ENCODE measurements around the gene PLSCR3. TPM values are rescaled to one million over a fixed set of nuclear protein-coding genes. Genes with fewer than 3 reads are reported as not detected.

Gene PLSCR3
- total and polyA plus RNA-seq, 5 experiments from 2014 or later: 75.8 to 152 (median 90.5) TPM

DNA sequence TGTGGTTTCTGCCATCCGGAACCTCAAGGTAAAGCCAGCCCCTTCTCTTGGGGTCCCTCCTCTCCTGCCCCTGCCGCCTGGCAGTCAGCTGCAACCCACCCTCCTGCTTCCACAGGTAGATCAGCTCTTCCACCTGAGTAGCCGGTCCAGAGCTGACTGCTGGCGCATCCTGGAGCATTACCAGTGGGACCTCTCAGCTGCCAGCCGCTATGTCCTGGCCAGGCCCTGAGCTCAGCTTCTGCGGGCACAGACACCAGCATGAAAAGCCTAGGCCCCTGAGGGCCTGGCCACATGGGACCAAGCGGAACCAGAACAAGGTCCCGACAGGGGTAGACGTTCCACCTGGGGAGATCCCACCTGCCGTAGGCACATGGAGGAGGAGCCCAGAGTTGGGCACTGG is 5.5 kb downstream of the PLSCR3 start:
- no peaks in the 10 kb centered on the region for H3K27me3 Mint-ChIP-seq
- DNase-seq (no peak), ATAC-seq (no peak)
- POLR2A ChIA-PET: interaction anchor here (0.5 to 1.8 kb wide), 7 partner anchors 8 to 224 kb away, joined by 3 to 8 read pairs (median 3); partner anchors contain the start of genes TMEM256 and TNK1
- peaks cover 25 to 44% (median 38%) of the 10 kb centered on the region in 4 donors for H3K4me1 Mint-ChIP-seq
- no peaks in the 10 kb centered on the region for H3K9me3 Mint-ChIP-seq
- no peak overlapping the region for H3K4me3 Mint-ChIP-seq
- H3K27ac Mint-ChIP-seq: peak overlapping the region in 1 of 10 donors; percentile 56
- peaks cover 0 to 51% (median 4%) of the 10 kb centered on the region in 3 donors for H3K36me3 Mint-ChIP-seq

DNA sequence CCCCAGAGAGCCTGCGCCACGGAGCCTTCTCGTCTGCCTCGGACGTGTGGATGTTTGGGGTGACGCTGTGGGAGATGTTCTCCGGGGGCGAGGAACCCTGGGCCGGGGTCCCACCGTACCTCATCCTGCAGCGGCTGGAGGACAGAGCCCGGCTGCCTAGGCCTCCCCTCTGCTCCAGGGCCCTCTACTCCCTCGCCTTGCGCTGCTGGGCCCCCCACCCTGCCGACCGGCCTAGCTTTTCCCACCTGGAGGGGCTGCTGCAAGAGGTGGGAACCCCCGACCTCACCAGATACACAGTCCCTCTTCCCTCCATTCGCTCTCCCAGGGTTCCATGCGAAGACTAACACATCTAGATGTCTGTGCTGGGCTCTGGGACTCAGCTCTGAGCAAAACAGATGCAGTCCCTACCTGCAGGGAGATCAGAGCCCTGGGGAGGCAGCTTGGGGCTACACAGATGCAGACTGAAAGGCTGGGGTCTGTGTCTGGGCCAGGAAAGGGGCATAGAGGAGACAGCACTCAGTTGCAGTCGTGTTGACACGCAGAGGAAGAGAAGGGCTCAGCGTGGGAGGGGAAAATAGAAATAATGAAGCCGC is 9.7 kb downstream of the PLSCR3 start:
- Mint-ChIP-seq H3K27ac (peak overlapping the region; percentile 79 to 97 (median 96)), H3K27me3 (peaks cover 9 to 27% (median 22%) of the 10 kb centered on the region in 5 donors)
- DNase-seq: no peak

DNA sequence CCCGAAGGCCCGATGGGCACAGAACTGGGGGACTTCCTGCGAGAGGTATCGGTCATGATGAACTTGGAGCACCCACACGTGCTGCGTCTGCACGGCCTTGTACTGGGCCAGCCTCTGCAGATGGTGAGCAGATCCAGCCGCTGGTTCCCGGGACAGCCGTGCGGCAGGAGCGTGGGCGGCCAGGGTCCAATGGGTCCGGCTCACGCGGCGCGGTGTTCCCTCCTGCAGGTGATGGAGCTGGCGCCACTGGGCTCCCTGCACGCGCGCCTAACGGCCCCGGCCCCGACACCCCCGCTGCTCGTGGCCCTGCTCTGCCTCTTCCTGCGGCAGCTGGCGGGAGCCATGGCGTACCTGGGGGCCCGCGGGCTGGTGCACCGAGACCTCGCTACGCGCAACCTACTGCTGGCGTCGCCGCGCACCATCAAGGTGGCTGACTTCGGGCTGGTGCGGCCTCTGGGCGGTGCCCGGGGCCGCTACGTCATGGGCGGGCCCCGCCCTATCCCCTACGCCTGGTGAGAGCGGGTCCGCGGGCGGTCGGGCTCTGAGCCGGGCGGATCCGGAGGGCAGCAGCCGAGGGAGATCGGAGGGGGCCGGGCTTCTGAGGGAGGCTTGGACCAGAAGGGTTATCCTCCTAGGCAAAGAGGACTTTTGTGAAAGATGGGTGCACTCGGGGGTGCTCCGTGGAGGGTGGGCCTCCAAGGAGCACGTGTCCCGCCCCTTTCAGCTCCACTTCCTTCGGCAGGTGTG is 10.4 kb downstream of the PLSCR3 start:
- Mint-ChIP-seq H3K36me3 (peaks cover 5 to 19% (median 5%) of the 10 kb centered on the region in 3 donors), H3K4me3 (peak overlapping the region; percentile 77 to 94 (median 86)), H3K27me3 (peaks cover 14 to 33% (median 29%) of the 10 kb centered on the region in 5 donors), H3K4me1 (peaks cover 15 to 42% (median 24%) of the 10 kb centered on the region in 4 donors), H3K9me3 (peaks cover 0 to 5% (median 0%) of the 10 kb centered on the region in 9 donors), H3K27ac (peak overlapping the region; percentile 48 to 97 (median 96))
- POLR2A ChIA-PET: interaction anchor here (0.6 to 4.5 kb wide), 33 partner anchors 9 to 805 kb away, joined by 3 to 50 read pairs (median 4); partner anchors contain the start of genes ACAP1, FXR2, KCTD11 and NEURL4
- DNase-seq (peak; percentile 65 to 93 (median 82)), ATAC-seq (peak; percentile 95)

More for the DNA sequence above, 9.7 kb downstream of the PLSCR3 start:
- peaks cover 15 to 42% (median 26%) of the 10 kb centered on the region in 4 donors for H3K4me1 Mint-ChIP-seq
- peaks cover 0 to 25% (median 0%) of the 10 kb centered on the region in 3 donors for H3K36me3 Mint-ChIP-seq
- H3K4me3 Mint-ChIP-seq: peak overlapping the region; percentile 77 to 94 (median 86)
- no peaks in the 10 kb centered on the region for H3K9me3 Mint-ChIP-seq
- no peak for ATAC-seq
- POLR2A ChIA-PET: interaction anchor here (0.5 to 4.5 kb wide), 33 partner anchors 10 to 805 kb away, joined by 3 to 50 read pairs (median 5); partner anchors contain the start of genes ACAP1, FXR2, KCTD11 and NEURL4

DNA sequence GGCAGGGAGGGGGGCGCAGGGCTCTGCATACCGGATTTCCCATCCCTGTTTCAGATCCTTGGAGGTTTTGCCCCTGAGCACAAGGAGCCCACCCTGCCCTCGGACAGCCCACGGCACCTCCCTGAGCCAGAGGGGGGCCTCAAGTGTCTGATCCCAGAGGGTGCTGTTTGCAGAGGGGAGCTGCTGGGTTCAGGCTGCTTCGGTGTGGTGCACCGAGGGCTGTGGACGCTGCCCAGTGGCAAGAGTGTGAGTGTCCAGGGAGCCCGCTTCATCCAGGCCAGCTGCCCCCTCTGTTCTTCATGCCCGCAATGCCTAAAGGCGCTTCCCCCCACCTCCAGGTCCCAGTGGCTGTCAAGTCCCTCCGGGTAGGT is 11.0 kb downstream of the PLSCR3 start:
- peak overlapping the region; percentile 24 to 94 (median 81) for H3K4me3 Mint-ChIP-seq
- DNase-seq: no peak
- peaks cover 15 to 42% (median 24%) of the 10 kb centered on the region in 4 donors for H3K4me1 Mint-ChIP-seq
- POLR2A ChIA-PET: interaction anchor here (0.5 to 4.5 kb wide), 17 partner anchors 11 to 303 kb away, joined by 3 to 50 read pairs (median 8); partner anchors contain the start of genes ACAP1, KCTD11, NEURL4 and PLSCR3
- H3K36me3 Mint-ChIP-seq: peaks cover 5 to 15% (median 6%) of the 10 kb centered on the region in 3 donors
- peak overlapping the region in 6 of 10 donors; percentile 27 to 95 (median 76) for H3K27ac Mint-ChIP-seq
- ATAC-seq: no peak
- H3K27me3 Mint-ChIP-seq: peaks cover 14 to 38% (median 30%) of the 10 kb centered on the region in 5 donors
- peaks cover 0 to 5% (median 0%) of the 10 kb centered on the region in 9 donors for H3K9me3 Mint-ChIP-seq

DNA sequence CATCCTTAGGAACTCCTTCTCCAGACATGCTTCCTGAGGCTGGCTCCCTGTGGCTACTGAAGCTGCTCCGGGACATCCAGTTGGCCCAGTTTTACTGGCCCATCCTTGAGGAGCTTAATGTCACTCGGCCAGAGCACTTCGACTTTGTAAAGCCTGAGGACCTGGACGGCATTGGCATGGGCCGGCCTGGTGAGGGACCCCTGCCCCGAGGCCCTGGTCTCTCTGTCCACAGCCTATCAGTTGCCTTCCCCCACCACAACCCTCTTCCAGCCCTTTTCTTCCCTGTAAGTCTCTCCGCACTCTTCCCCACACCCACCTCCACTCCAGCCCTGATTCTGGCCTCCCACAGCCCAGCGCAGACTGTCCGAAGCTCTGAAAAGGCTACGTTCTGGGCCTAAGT is 11.4 kb downstream of the PLSCR3 start:
- POLR2A ChIA-PET: interaction anchor here (0.5 to 4.5 kb wide), 9 partner anchors 11 to 304 kb away, joined by 3 to 50 read pairs (median 15); partner anchors contain the start of genes ACAP1, KCTD11, PLSCR3 and TMEM102
- H3K4me3 Mint-ChIP-seq: peak overlapping the region in 9 of 10 donors; percentile 26 to 89 (median 55)
- peaks cover 5 to 12% (median 6%) of the 10 kb centered on the region in 3 donors for H3K36me3 Mint-ChIP-seq
- no peak for DNase-seq
- H3K27ac Mint-ChIP-seq: peak overlapping the region in 6 of 10 donors; percentile 27 to 95 (median 78)
- peaks cover 0 to 5% (median 0%) of the 10 kb centered on the region in 9 donors for H3K9me3 Mint-ChIP-seq
- no peak for ATAC-seq
- peaks cover 15 to 42% (median 24%) of the 10 kb centered on the region in 4 donors for H3K4me1 Mint-ChIP-seq
- H3K27me3 Mint-ChIP-seq: peaks cover 14 to 39% (median 30%) of the 10 kb centered on the region in 5 donors

DNA sequence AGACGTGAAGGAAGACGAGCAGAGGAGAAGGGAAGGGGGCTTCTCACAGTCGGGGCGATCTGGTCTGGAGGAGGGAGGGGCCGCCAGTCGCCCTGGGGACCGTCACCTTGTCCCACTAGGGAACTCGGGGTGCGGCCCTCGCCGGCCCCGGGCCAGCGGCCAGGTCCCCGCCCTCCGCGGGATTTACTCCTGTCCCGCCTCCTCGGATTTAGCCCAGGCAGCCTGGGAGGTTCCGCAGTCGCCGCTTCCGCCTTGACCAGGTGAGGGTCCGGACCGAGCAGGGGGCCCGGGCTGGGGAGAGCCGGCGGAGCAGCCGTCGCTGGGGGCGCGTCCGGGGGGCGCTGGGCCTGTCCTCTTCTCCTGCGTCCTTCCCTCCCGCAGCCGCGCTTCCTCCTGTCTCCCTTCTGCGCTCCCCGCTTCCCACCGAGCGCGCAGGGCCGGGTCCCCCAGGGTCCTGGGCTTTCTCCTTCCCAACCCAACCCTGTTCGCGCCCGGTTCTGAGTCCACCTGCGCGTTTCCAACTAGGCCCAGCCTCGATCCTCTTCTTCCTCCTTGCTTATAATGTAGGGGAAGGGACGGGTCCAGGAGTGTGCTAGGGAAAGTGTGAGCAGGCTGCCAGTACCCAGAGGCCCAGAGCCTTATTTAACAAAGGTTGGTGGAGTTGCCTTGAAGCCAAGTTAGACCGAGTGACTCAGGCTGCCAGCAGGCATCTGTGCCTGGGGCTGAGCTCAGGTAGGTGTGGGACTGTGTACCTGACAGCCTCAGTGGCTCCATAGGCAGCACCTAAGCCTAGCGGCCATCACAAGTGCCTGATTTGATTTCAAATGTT is 13.3 kb downstream of the PLSCR3 start, which contains the start of gene TNK1:
Gene TNK1, plus strand, starts transcription at position 235 of the 829 bp plus-strand sequence. CDS start 1,838 bp downstream, outside the sequence.
- Mint-ChIP-seq H3K27me3 (peaks cover 14 to 52% (median 32%) of the 10 kb centered on the region in 5 donors), H3K9me3 (peaks cover 0 to 5% (median 0%) of the 10 kb centered on the region in 9 donors), H3K36me3 (peaks cover 0 to 6% (median 5%) of the 10 kb centered on the region in 3 donors), H3K4me1 (peaks cover 13 to 36% (median 22%) of the 10 kb centered on the region in 4 donors), H3K27ac (peak within 1 kb of the TSS in 4 of 10 donors; percentile 22 to 45 (median 38)), H3K4me3 (peak within 1 kb of the TSS in 8 of 10 donors; percentile 12 to 67 (median 36))
- POLR2A ChIA-PET: interaction anchor here (0.8 to 2.3 kb wide), 5 partner anchors 9 to 98 kb away, joined by 3 to 8 read pairs (median 4); partner anchors contain the start of genes PLSCR3, SPEM2 and ZBTB4
- DNase-seq: no peak
- ATAC-seq: no peak

DNA sequence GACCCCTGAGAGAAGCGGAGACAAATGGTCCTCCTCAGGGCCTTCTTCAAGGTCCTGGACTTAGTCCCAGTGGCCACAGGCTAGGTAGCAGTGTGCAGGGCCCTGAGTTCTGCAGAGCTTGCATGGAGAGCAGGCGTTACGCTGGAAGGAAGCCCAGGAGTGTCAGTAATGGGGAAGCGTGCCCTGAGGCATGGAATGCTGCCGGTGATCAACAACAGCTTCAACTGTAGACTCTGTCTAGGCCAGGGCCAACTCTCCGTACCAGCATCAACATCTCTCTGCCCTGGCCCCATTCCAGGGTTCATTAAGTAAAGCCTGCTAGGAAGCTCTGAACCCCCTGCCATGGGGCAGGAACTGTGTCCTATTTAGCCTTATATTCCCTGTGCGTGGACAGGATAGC is 14.0 kb downstream of the PLSCR3 start:
- ATAC-seq: no peak

DNA sequence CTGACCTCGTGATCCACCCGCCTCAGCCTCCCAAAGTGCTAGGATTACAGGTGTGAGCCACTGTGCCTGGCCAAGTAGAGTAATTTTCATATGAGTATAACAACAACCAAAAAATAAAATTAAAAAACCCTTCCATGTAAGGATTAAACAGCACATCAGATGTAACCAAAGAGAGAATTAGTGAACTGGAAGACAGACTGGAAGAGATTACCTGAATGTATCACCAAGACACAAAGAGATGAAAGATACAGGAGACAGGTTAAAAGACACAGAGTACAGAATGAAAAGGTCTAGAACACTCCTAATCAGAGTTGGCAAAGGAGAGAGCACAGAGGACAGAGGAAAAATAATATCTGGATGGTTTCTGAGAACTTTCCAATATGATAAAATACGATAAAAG is 15.2 kb downstream of the PLSCR3 start:
- ATAC-seq (no peak), DNase-seq (no peak)
- Mint-ChIP-seq H3K4me1 (peaks cover 7 to 23% (median 14%) of the 10 kb centered on the region in 4 donors), H3K27me3 (peaks cover 14 to 52% (median 32%) of the 10 kb centered on the region in 5 donors), H3K27ac (peak overlapping the region in 1 of 10 donors; percentile 34), H3K9me3 (peaks cover 0 to 5% (median 0%) of the 10 kb centered on the region in 9 donors), H3K36me3 (peaks cover 0 to 6% (median 5%) of the 10 kb centered on the region in 3 donors), H3K4me3 (no peak overlapping the region)
- POLR2A ChIA-PET: interaction anchor here (0.7 kb wide), 1 partner anchor 7 kb away, joined by 4 read pairs; no protein-coding TSS in a partner anchor

More for the DNA sequence above, 14.0 kb downstream of the PLSCR3 start:
- DNase-seq: no peak
- peaks cover 0 to 6% (median 5%) of the 10 kb centered on the region in 3 donors for H3K36me3 Mint-ChIP-seq
- peaks cover 11 to 31% (median 19%) of the 10 kb centered on the region in 4 donors for H3K4me1 Mint-ChIP-seq
- H3K4me3 Mint-ChIP-seq: peak overlapping the region in 3 of 10 donors; percentile 16 to 62 (median 25)
- POLR2A ChIA-PET: interaction anchor here (0.8 to 2.3 kb wide), 4 partner anchors 9 to 106 kb away, joined by 3 to 8 read pairs (median 4); partner anchors contain the start of gene PLSCR3
- H3K27me3 Mint-ChIP-seq: peaks cover 14 to 52% (median 32%) of the 10 kb centered on the region in 5 donors
- peak overlapping the region in 2 of 10 donors; percentile 24 to 45 for H3K27ac Mint-ChIP-seq
- H3K9me3 Mint-ChIP-seq: peaks cover 0 to 5% (median 0%) of the 10 kb centered on the region in 9 donors

DNA sequence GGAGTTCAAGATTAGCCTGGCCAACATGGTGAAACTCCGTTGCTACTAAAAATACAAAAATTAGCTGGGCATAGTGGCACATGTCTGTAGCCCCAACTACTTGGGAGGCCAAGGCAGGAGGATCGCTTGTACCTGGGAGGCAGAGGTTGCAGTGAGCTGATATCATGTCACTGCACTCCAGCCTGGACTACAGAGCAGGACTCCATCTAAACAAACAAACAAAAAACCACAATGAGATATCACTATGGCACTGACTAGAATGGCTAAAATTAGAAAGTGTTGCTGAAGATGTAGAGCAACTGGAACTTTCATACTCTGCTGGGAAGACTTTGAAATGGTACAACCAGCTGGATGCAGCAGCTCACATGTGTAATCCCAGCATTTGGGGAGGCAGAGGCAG is 20.0 kb downstream of the PLSCR3 start:
- ATAC-seq: no peak
- POLR2A ChIA-PET: interaction anchor here (1.0 kb wide), 1 partner anchor 10 kb away, joined by 4 read pairs; no protein-coding TSS in a partner anchor

DNA sequence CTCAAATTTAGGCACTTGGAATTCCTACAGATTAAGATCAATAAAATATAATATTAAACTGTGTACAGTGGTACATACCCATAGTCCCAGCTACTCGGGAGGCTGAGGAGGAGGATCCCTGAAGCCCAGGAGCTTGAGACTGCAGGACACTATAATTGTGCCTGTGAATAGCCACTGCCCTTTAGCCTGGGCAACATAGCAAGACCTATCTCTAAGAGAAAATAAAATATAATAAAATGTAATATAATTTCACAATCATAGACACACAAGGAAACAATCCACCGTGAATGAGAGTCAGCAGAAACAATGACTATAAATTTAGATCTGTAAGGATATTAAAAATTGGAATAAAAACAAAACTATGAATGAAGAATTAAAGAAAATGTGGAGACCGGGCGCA is 23.5 kb downstream of the PLSCR3 start:
- Mint-ChIP-seq H3K4me3 (no peak overlapping the region), H3K36me3 (no peaks in the 10 kb centered on the region), H3K9me3 (no peaks in the 10 kb centered on the region), H3K4me1 (no peaks in the 10 kb centered on the region), H3K27ac (peak overlapping the region in 1 of 10 donors; percentile 38), H3K27me3 (peaks cover 0 to 3% (median 0%) of the 10 kb centered on the region in 5 donors)
- ATAC-seq: no peak
- no peak for DNase-seq
- POLR2A ChIA-PET: interaction anchor here (0.6 kb wide), 1 partner anchor 82 kb away, joined by 3 read pairs; no protein-coding TSS in a partner anchor

More for the DNA sequence above, 20.0 kb downstream of the PLSCR3 start:
- DNase-seq: no peak
- Mint-ChIP-seq H3K27ac (no peak overlapping the region), H3K27me3 (peaks cover 5 to 23% (median 7%) of the 10 kb centered on the region in 5 donors), H3K4me3 (no peak overlapping the region), H3K9me3 (peaks cover 0 to 5% (median 0%) of the 10 kb centered on the region in 9 donors), H3K4me1 (no peaks in the 10 kb centered on the region), H3K36me3 (peaks cover 0 to 5% (median 4%) of the 10 kb centered on the region in 3 donors)

DNA sequence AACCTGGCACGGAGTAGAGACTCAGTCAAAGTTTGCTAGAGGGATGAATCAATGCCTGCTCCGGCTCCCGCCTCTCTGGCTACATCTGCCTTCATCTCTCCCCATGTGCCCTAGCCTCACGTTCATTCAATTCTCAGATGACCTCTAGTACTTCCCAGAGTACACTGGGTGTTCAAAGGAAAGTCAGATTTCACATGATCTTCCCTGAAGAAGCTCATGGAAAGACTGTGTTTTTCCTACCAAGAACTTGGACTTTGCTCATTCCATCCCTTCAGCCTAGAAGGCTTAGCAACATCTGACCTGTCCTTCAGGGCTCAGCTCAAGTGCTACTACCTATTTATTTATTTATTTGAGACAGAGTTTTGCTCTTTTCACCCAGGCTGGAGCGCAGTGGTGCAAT is 24.5 kb downstream of the PLSCR3 start:
- Mint-ChIP-seq H3K4me1 (no peaks in the 10 kb centered on the region), H3K9me3 (no peaks in the 10 kb centered on the region), H3K27me3 (peaks cover 0 to 3% (median 0%) of the 10 kb centered on the region in 5 donors), H3K4me3 (no peak overlapping the region), H3K36me3 (no peaks in the 10 kb centered on the region), H3K27ac (peak overlapping the region in 1 of 10 donors; percentile 25)
- ATAC-seq: no peak
- POLR2A ChIA-PET: interaction anchor here (1.1 kb wide), 1 partner anchor 15 kb away, joined by 3 read pairs; no protein-coding TSS in a partner anchor
- no peak for DNase-seq

All from naive thymus-derived CD8-positive, alpha-beta T cell (primary cell).